A549 treated with dexamethasone at 1 μM for 4 hours (cell line): ENCODE data around the gene FHL1. TPM values are rescaled to one million over a fixed set of nuclear protein-coding genes. Genes with fewer than 3 reads are reported as not detected.

Experiments used
- total RNA-seq: library from RNA; stranded (reverse); fragments of 200-300 nt; extraction: Qiagen RNA extraction; gene quantifications from 5 replicates; pipeline ENCODE4 v1.2.3, GENCODE V29; 2022

The FHL1 gene
- total RNA-seq = 22.5 to 27.0 TPM (median 23.2 TPM) in 5 replicates

DNA sequence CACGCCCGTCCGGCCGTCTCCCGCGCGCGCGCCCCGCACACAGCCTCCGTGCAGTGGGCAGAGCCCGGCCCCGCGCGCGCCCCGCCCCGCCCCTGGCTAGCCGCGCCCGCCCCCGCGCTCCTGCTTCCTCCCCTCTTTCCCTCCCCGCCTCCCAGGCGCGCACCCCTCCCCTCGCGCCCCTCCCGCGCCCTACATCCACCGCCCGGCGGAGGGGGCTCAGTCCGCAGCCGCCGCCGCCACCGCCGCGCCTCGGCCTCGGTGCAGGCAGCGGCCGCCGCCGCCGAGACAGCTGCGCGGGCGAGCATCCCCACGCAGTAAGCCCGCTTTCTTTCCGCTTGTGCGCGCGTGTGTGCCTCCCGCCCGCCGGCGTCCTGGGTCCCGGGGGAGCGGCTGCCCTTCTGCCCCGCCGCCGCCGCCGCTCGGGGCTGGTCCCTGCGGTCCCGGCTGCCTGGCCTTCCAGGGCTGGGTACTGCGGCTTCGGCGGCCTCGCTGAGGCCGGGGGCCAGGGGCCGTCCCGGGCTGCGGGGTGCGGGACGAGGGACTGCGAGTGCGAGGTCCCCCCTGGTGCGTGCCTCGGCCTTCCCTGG is at the start of gene FHL1:
FHL1 (plus strand) TSS at position 219 of the 587 bp plus-strand sequence.

DNA sequence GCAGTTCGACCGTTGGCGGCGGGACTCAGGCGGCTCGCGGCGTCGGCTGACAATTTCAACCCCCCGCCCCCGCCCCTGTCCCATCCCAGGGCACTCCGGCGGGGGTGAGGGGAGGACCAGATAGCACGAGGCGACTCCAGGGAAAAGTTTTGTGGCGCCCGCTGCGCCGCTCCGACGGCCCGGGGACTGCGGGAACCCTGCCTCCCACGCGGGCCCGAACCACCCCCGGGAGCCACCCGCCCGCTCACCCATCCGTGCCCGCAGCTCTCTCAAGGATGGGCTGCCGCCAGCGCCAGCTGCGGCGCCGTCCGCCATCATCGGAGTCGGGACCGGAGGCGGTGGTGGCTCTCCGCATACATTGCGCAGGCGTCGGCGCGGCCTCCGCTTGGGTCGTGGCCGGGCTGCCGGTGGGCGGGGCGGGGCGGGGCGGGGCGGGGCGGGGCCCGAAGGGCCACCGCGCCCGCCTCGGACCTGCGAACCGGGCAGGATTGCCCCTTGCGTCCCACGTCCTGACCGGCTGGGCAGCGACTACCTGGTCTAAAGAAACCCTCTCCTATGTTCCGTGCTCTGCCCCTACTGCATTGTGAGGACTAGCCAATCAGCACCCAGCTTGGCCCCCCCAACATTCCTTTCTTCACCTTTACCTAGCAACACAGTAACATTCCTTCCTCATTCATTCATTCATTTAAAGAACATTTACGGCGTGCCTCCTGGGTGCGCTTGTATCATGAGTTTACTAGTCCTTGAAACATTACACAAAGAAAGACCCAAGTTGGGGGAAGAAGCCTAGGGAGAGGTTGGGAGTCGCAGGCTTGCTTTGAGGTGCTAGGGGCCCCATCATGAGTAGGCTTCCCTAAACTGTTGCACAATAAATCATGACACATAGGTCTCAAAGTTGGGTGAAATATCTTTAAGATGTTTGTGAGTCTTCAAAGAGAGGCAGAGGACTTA is 104.0 kb downstream of the FHL1 start, which contains the start of gene MAP7D3:
MAP7D3 (minus strand) TSS at position 360 of the 951 bp plus-strand sequence; CDS start at position 318, 42 bp downstream.

Other genes with a start within 250 kb of the FHL1 start
- gene MMGT1, start 173.5 kb upstream of the FHL1 start, total RNA-seq = 16.7 to 23.9 TPM (median 20.4 TPM) in 5 replicates
- gene SLC9A6, start 162.1 kb upstream of the FHL1 start, total RNA-seq = 6.9 to 10.1 TPM (median 8.8 TPM) in 5 replicates
- 12.2 to 16.6 TPM (median 15.4 TPM) in 5 replicates for gene MAP7D3, start 103.9 kb downstream of the FHL1 start, total RNA-seq
- not detected in 5 replicates for gene ADGRG4, start 153.4 kb downstream of the FHL1 start, total RNA-seq